HUES6 (cell line): Measurements from ENCODE around the gene ERC2.

Experiments used
- H3K27ac ChIP-seq: 2 replicates; pipeline ENCODE4 v1.7.0; 2013; ENCODE audit warnings: low read depth, mild to moderate bottlenecking, low read length, inconsistent platforms
- H3K27me3 ChIP-seq: 2 replicates; pipeline ENCODE4 v1.6.1; 2013; ENCODE audit warnings: low read length; ENCODE audit not compliant: control insufficient read depth, insufficient read depth
- H3K36me3 ChIP-seq: 2 replicates; pipeline ENCODE4 v1.6.1; 2013; ENCODE audit warnings: low read length; ENCODE audit not compliant: control insufficient read depth, insufficient read depth
- H3K4me1 ChIP-seq: 2 replicates; pipeline ENCODE4 v1.6.1; 2013; ENCODE audit warnings: low read length; ENCODE audit not compliant: control insufficient read depth, insufficient read depth
- H3K4me3 ChIP-seq: 2 replicates; pipeline ENCODE4 v1.5.1; 2013; ENCODE audit warnings: low read depth, low read length
- H3K9ac ChIP-seq: one replicate; pipeline ENCODE4 v1.6.1; 2013; ENCODE audit warnings: mild to moderate bottlenecking, low read length
- H3K9me3 ChIP-seq: 2 replicates; pipeline ENCODE4 v1.6.1; 2013; ENCODE audit warnings: low read depth, low read length; ENCODE audit not compliant: control insufficient read depth, insufficient read depth

Gene ERC2

GRCh38 chr3:55879901-55880331 is 588.4 kb downstream of the ERC2 start:
- H3K36me3 ChIP-seq, result no peaks in the 10 kb centered on the region
- no peak overlapping the region for H3K9ac ChIP-seq
- H3K27me3 ChIP-seq, result no peaks in the 10 kb centered on the region
- H3K9me3 ChIP-seq, result no peaks in the 10 kb centered on the region
- no peak overlapping the region for H3K27ac ChIP-seq
- peaks cover 6% of the 10 kb centered on the region for H3K4me1 ChIP-seq
- no peak overlapping the region for H3K4me3 ChIP-seq

DNA sequence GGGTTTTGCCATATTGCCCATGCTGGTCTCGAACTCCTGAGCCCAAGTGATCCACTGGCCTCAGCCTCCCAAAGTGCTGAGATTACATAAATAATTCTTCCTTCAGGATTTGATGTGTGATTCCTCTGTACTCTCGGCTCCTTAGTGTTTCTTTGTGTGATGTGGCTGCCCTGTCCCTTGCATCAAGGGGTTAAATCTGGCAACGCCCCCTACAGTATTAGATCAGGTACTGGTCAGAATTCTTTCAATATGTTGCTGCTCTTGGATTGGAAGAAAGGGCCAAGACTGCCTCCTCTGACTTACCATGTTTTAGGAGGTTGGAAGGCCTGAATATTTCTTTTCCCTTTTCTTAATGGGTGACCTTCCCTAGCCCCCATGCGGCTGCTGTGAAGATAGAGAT is 590.6 kb downstream of the ERC2 start:
- H3K4me1 ChIP-seq, result peaks cover 6% of the 10 kb centered on the region
- no peak overlapping the region for H3K4me3 ChIP-seq
- H3K9me3 ChIP-seq, result no peaks in the 10 kb centered on the region
- H3K9ac ChIP-seq, result no peak overlapping the region
- no peaks in the 10 kb centered on the region for H3K36me3 ChIP-seq
- no peak overlapping the region for H3K27ac ChIP-seq
- no peaks in the 10 kb centered on the region for H3K27me3 ChIP-seq

GRCh38 chr3:55876560-55876959 is 591.7 kb downstream of the ERC2 start:
- Histone ChIP-seq H3K4me3 (no peak overlapping the region), H3K27me3 (no peaks in the 10 kb centered on the region), H3K9me3 (no peaks in the 10 kb centered on the region), H3K27ac (no peak overlapping the region), H3K4me1 (no peaks in the 10 kb centered on the region; the same call in 1 of the 2 replicates), H3K36me3 (no peaks in the 10 kb centered on the region), H3K9ac (no peak overlapping the region)

- H3K27me3 ChIP-seq, result no peaks in the 10 kb centered on the region
- no peaks in the 10 kb centered on the region for H3K9me3 ChIP-seq
- H3K9ac ChIP-seq, result no peak overlapping the region
- H3K27ac ChIP-seq, result no peak overlapping the region
- no peak overlapping the region for H3K4me3 ChIP-seq
- H3K4me1 ChIP-seq, result no peaks in the 10 kb centered on the region; the same call in 1 of the 2 replicates
- no peaks in the 10 kb centered on the region for H3K36me3 ChIP-seq
Observed at GRCh38 chr3:55875113-55875512, 593.2 kb downstream of the ERC2 start.

- H3K27me3 ChIP-seq, result no peaks in the 10 kb centered on the region
- no peak overlapping the region for H3K9ac ChIP-seq
- H3K27ac ChIP-seq, result no peak overlapping the region
- no peaks in the 10 kb centered on the region; the same call in 1 of the 2 replicates for H3K4me1 ChIP-seq
- H3K36me3 ChIP-seq, result no peaks in the 10 kb centered on the region
- no peak overlapping the region for H3K4me3 ChIP-seq
- no peaks in the 10 kb centered on the region for H3K9me3 ChIP-seq
Observed at GRCh38 chr3:55873523-55874254, 594.6 kb downstream of the ERC2 start.

- H3K4me1 ChIP-seq, result no peaks in the 10 kb centered on the region; the same call in 1 of the 2 replicates
- H3K27ac ChIP-seq, result no peak overlapping the region
- no peak overlapping the region for H3K4me3 ChIP-seq
- no peaks in the 10 kb centered on the region for H3K9me3 ChIP-seq
- no peaks in the 10 kb centered on the region for H3K36me3 ChIP-seq
- H3K9ac ChIP-seq, result no peak overlapping the region
- no peaks in the 10 kb centered on the region for H3K27me3 ChIP-seq
Observed at GRCh38 chr3:55870594-55870993, 597.7 kb downstream of the ERC2 start.

- H3K27me3 ChIP-seq, result no peaks in the 10 kb centered on the region
- H3K4me1 ChIP-seq, result no peaks in the 10 kb centered on the region; the same call in 1 of the 2 replicates
- no peaks in the 10 kb centered on the region for H3K9me3 ChIP-seq
- H3K4me3 ChIP-seq, result no peak overlapping the region
- H3K36me3 ChIP-seq, result no peaks in the 10 kb centered on the region
- no peak overlapping the region for H3K27ac ChIP-seq
- no peak overlapping the region for H3K9ac ChIP-seq
Observed at GRCh38 chr3:55868347-55868746, 599.9 kb downstream of the ERC2 start.

DNA sequence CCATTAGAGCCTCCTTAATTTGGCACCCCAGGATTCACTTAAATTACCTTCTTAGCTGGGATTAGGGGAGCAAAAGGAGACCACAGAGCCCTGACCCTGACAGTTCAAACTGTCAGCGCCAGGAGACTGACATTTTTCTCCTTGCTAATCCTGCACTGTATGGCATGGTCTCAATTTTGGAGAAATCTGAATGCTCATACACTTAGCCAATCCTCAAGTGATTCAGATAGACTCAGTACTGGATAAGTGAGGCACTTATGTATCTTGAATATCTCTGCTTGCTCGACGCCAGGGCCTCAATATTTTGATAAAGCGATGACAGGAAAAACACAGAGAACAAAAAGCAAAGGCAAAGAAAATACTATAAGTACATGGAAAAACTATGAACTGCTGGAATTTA is 605.2 kb downstream of the ERC2 start:
- no peak overlapping the region for H3K9ac ChIP-seq
- H3K4me1 ChIP-seq, result peaks cover 14% of the 10 kb centered on the region
- H3K9me3 ChIP-seq, result no peaks in the 10 kb centered on the region
- no peak overlapping the region for H3K27ac ChIP-seq
- no peak overlapping the region for H3K4me3 ChIP-seq
- no peaks in the 10 kb centered on the region for H3K27me3 ChIP-seq
- H3K36me3 ChIP-seq, result no peaks in the 10 kb centered on the region

DNA sequence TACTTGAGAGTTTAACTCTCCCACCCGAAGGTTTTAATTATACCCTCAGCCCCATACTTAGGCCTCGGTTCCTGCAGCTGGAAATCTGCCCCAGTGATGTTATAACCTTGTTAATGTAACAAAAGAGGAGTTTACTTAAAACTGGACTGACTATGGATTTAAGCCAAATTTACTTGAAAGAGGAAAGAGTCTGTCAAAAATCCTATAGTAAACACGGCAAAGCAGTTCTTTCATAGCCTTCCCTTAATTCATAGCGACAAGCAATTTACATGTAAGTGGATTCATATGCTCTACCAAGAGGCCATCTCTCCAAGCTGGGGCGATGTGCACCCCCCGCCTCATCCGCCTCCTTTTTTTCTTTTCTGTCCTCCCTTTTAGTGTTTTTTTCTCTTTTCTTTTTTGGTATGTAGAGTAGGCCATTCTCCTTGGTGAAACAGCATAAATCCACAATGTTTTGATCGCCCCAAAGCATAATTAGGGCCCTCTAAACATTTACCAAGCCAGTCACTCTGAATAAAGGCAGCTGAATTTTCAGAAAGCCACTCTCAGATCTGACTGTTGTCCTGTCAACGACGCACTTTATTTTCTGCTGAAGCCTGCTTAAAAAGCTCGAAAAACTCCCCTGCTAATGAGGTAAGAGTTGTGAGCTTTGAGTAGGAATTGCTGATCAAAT is 608.1 kb downstream of the ERC2 start:
- no peaks in the 10 kb centered on the region for H3K36me3 ChIP-seq
- H3K9ac ChIP-seq, result no peak overlapping the region
- H3K4me1 ChIP-seq, result peaks cover 14% of the 10 kb centered on the region
- H3K27me3 ChIP-seq, result no peaks in the 10 kb centered on the region
- H3K4me3 ChIP-seq, result no peak overlapping the region
- H3K9me3 ChIP-seq, result no peaks in the 10 kb centered on the region
- no peak overlapping the region for H3K27ac ChIP-seq

DNA sequence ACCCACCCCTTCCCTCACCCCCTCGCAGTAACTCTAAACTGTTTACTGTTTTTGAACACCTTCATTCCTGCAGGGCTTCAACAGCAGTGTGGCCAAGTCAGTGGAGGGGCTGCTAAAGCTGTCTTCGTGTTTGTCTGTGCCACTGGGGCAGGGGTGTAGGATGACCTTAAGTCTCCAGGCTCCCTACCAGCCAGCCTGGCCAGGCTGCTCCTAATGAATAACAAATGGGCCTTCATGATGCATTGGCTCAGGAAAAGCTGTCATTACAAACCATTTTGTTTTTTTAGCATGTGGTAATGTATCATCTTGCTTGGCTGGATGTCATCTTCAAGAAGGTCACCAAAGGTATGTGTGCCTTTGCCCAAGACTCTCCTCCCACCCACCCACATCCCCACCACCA is 609.0 kb downstream of the ERC2 start:
- Histone ChIP-seq H3K27me3 (no peaks in the 10 kb centered on the region), H3K4me1 (peaks cover 20% of the 10 kb centered on the region), H3K9ac (no peak overlapping the region), H3K9me3 (no peaks in the 10 kb centered on the region), H3K4me3 (no peak overlapping the region), H3K27ac (no peak overlapping the region), H3K36me3 (no peaks in the 10 kb centered on the region)

- Histone ChIP-seq H3K27me3 (no peaks in the 10 kb centered on the region), H3K9ac (no peak overlapping the region), H3K4me1 (peaks cover 22% of the 10 kb centered on the region), H3K4me3 (no peak overlapping the region), H3K36me3 (no peaks in the 10 kb centered on the region), H3K27ac (no peak overlapping the region), H3K9me3 (no peaks in the 10 kb centered on the region)
Observed at GRCh38 chr3:55858727-55859126, 609.5 kb downstream of the ERC2 start.
